ENCODE data around the gene MTURN.

The MTURN gene

DNA sequence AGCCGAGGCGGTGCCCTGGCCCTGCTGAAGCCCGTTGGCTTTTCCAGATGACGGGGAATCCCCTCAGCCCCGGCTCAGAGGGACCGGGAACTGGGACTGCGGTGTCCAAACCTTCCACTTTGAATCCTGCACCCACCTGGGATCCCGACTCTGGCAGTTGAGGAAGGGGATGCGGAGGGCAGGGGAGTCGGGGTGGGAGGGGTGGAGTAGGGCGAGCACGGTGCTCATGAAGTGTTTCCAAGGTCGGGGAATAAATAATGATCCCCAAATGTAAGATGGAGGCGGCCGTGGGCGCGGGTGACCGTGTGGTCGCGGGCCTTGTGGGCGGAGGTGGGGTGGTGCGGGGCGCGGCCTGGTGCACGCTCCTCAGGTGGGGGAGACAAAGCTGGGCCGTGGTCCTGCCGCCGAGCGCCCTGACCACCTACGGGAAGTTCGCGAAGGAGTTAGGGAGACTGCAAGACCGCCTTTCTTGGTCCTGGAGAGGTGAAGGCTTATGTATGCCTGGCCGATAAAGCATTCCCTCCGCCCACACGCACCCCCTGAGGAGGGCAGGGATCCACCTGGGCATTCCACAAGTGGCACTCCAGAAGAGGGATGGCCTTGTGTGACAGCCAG is 1.4 kb downstream of the MTURN start:
- DNase-seq = no peak

DNA sequence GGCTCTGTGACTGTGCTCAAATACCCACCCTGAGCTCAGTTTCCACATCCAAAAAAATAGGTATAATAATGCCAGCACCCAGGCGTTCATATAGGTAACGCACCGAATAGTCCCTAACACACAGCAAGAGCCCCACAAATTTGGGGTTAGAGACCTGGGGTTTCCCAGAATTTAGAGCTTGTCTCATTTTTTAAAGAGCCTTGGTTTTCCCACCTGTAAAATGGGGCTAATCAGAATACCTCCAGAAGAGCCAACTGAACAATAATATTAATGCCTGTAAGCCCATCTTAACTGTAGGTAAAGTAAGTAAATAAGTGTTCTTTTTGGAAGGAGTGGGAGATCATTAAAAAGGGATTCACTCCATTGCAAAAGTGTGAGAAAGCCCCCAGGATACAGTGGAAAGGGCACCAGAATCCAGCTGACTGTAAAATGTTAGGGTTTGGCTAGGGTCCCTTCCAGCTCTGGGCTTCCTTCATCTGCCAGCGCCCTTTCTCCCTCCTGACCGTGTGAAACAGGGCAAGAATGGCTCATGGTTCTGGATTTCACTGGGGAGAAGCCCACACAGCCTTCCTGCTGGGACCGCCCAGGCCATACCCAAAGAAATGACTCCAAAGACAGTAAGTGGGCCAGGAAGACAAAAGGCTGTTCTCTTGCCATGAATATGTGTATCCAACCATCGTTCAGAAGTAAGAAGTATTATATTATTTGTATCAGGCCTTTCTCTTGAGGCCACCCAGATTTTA is 2.1 kb downstream of the MTURN start:
- DNase-seq = no peak

- DNase-seq = no peak
These were observed 5.1 kb downstream of the MTURN start for GRCh38 chr7:30139836-30140384.

GRCh38 chr7:30140456-30140855 is 5.7 kb downstream of the MTURN start:
- DNase-seq = no peak

DNA sequence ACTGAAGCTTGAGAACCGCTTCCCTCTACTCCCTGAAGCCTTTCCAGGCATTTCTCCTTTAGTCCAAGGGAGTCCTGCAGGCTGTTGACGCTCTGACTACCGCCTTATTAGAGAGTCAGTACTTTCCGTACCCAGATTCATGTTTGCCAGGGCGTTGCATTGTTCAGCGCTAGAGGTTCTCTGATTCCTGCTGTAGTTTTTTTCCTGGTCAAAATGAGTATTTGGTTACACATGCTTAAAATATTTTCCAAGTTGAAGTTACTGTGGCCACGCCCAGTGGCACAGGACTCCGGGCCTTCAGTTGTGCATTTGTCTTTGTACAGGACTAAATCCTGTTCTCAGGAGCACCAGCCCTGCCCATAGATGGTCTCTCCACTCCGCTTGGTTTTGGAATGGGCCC is 7.9 kb downstream of the MTURN start:
- no peak for DNase-seq

DNA sequence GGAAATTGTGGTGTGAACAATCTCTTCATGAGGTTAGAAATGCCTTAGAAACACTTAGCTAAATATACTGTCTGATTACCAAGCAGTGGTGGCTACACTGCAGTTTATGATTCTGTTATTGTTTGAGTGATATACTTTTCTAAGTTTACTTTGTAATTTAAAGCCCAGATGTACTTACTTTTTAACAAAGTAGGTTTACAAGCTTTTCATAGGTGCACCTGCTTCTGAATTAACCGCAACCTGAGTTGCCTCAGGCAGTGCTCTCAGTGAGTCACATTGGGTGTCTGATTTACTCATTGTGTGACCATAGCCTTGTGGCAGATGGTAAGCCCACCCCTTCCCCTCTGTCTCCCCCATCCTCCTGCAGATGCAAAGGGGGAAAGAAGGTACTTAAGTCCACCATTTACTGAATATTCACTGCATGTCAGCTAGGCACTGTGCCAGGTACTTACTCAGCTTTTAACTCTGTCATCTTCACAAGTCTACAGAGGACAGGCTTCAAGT is 9.0 kb downstream of the MTURN start:
- no peak for DNase-seq

DNA sequence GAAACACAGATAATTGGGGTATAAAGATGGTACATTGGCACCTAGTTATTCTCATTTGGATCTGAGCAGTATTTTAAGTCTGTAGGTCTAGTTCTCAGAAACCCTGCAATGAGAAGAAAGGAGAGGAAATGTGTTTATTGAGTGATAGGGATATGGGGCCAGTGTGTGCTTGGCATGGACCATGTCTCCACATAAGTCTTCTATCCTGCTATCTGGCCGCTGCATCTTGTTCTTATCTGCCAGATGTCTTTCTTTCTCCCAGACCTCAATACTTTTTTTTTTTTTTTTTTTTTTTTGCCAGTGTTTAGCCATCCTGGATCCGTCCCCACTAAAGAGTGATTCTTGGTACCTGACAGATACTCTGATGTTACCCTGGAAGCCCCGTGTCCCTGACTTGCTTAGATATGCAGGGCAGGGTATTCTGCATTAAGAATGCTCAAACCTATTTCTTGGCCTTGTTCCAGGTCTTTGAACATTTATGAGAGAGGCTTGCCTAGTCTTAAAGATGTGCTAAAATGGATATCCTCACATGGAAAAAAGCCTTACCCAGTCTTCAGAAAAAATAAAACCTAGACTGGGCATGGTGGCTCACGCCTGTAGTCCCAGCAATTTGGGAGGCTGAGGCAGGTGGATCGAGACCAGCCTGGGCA is 10.0 kb downstream of the MTURN start:
- DNase-seq = no peak

GRCh38 chr7:30145426-30145970 is 10.7 kb downstream of the MTURN start:
- no peak for DNase-seq

GRCh38 chr7:30146127-30146612 is 11.4 kb downstream of the MTURN start:
- no peak for DNase-seq

DNA sequence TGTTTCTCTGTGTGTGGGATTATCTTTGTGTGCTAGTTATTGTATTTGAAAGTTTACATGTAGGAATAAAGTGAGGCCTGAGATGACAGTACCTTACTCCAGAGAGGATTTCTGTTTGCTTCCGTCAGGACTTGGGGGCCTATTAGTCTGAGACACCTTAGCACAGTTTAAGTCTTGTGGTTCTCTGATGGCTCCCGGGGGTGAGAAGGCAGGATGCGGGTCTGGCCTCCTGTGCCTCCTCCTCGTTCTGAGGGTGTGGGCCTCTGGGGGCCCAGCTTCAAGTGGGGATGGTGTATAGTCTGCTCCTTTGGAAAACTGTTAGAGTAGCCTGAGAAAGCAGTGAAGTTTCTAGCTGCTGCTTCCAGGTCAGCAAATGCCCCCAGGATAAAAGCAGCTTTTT is 12.4 kb downstream of the MTURN start:
- DNase-seq = no peak

GRCh38 chr7:30147785-30148184 is 13.0 kb downstream of the MTURN start:
- DNase-seq = no peak

DNA sequence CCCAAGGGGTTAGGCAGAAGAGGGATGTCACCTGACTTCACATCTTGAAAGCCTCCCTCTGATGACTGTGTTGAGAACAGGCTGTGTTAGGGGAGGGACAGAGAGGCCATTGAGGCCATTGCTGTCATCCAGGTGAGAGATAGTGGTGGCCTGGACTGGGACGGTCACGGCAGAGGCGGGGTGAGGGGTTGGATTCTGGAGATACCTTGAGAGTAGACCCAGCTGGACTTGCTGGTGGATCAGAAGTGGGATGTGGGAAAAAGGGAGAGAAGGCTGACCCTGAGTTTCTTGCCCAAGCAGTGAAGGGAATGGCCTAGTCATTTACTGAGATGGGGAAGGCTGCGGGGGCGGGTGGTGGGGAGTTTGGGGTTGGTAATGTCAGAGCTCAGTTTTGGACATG is 13.6 kb downstream of the MTURN start:
- no peak for DNase-seq

DNA sequence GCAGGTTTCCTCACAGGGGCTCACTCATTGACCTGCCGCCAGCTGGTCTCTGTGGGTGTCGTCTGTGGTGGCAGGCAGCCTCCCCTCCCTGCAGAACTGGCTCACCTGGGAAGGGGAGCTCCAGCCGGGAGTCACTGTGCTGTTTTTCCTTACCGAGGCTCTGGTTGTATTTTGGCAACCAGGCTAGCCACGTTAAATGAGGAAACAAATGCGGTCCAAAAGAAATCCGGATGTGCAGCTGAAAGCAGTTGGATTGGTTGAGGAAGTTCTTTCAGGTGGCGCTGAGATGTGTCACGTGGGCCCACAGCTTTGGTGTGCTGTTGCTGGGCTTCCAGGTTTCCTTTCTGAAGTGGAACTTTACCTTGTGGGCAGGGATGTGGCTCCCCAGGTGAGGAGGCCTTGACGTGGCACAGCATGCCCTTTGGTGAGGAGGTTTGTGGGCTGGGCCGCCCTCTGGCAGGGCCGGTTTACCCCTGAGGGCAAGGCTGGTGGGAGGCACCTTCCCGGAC is 14.2 kb downstream of the MTURN start:
- no peak for DNase-seq

- DNase-seq = no peak
These were observed 15.0 kb downstream of the MTURN start for GRCh38 chr7:30149640-30150272.

- no peak for DNase-seq
These were observed 15.9 kb downstream of the MTURN start for GRCh38 chr7:30150711-30151110.

GRCh38 chr7:30154111-30154587 is 19.4 kb downstream of the MTURN start:
- no peak for DNase-seq

- no peak for DNase-seq
These were observed 20.7 kb downstream of the MTURN start for GRCh38 chr7:30155481-30155880.

DNA sequence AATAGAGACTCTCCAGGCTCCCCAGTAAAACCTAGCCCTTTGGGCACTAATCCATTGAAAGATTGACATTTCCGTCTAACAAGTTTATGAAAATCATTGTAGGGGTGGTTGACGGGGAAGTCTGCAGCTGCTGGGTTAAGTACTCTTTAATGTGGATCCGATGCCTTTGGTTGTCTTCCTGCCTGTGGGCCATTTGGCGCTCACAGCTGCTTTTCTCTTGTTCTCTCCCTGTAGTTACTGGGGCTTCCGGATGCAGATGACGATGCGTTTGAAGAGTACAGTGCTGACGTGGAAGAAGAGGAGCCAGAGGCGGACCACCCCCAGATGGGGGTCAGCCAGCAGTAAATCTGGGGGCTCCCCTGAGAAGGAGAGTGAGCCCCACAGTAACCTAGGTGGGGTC is 22.4 kb downstream of the MTURN start:
- no peak for DNase-seq

GRCh38 chr7:30159163-30159562 is 24.4 kb downstream of the MTURN start:
- no peak for DNase-seq

- no peak for DNase-seq
These were observed 24.9 kb downstream of the MTURN start for GRCh38 chr7:30159698-30160143.

DNA sequence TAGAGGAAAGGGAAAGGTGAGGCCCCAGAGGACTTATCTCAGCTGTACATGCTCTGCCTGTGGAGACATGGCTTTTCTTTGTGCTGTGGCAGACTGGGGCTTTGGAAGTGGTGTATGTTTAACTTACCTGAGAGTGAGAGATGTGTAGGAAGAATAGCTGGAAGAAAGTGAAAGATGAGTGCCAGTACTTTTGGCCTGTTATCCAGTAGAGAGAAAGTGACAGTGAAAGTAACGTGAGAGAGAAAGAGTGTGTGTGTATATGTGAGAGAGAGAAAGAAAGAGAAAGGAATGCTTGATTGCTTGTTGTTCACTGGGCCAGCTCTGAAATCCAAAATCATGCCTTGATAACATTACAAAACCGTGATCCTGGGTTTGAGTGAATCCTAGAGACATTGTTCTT is 25.5 kb downstream of the MTURN start:
- DNase-seq = no peak

- no peak for DNase-seq
These were observed 27.3 kb downstream of the MTURN start for GRCh38 chr7:30162133-30162532.
